Measurements from ENCODE around the gene PPP2R5A.

Gene PPP2R5A

GRCh38 chr1:212289262-212290077 is 4.3 kb downstream of the PPP2R5A start:
- peaks cover 58% of the 10 kb centered on the region for H3K4me1 ChIP-seq (ENCODE audit: control insufficient read depth, insufficient read depth, low read length)
- H3K27me3 ChIP-seq (replicated peaks; ENCODE audit: control insufficient read depth, insufficient read depth, low read length): no peaks in the 10 kb centered on the region
- no peak for DNase-seq (ENCODE audit: low read depth)
- peak overlapping the region; percentile 100 for H3K4me3 ChIP-seq (ENCODE audit: low read length)
- peak overlapping the region; percentile 63 for H3K9ac ChIP-seq (ENCODE audit: low read length)
- H3K9me3 ChIP-seq (ENCODE audit: control insufficient read depth, low read length): no peaks in the 10 kb centered on the region
- no peaks in the 10 kb centered on the region for H3K36me3 ChIP-seq (ENCODE audit: control insufficient read depth, insufficient read depth, low read length, severe bottlenecking)

DNA sequence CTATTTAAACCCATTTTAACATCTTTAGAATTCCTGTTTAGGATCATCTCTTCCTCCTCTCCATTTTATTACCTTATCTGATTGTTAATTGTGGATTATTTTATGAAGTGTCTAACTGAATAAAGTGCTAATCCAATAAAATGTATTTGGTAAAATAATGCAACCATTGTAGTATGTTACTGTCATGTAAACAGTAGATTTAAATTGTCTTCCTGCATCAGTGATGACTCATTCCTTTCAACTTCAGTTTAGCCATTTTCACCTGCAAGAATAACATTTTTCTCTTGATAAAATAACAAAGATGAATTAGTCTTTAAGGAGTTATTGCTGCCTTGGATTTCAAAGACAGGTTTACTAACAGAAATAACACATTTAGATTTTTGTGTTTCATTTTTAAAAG is 5.4 kb downstream of the PPP2R5A start:
- no peaks in the 10 kb centered on the region for H3K9me3 ChIP-seq (ENCODE audit: control insufficient read depth, low read length)
- DNase-seq (ENCODE audit: low read depth): no peak
- no peaks in the 10 kb centered on the region for H3K27me3 ChIP-seq (replicated peaks; ENCODE audit: control insufficient read depth, insufficient read depth, low read length)
- peak overlapping the region; percentile 100 for H3K4me3 ChIP-seq (ENCODE audit: low read length)
- no peaks in the 10 kb centered on the region for H3K36me3 ChIP-seq (ENCODE audit: control insufficient read depth, insufficient read depth, low read length, severe bottlenecking)
- H3K4me1 ChIP-seq (ENCODE audit: control insufficient read depth, insufficient read depth, low read length): peaks cover 58% of the 10 kb centered on the region
- no peak overlapping the region for H3K9ac ChIP-seq (ENCODE audit: low read length)

DNA sequence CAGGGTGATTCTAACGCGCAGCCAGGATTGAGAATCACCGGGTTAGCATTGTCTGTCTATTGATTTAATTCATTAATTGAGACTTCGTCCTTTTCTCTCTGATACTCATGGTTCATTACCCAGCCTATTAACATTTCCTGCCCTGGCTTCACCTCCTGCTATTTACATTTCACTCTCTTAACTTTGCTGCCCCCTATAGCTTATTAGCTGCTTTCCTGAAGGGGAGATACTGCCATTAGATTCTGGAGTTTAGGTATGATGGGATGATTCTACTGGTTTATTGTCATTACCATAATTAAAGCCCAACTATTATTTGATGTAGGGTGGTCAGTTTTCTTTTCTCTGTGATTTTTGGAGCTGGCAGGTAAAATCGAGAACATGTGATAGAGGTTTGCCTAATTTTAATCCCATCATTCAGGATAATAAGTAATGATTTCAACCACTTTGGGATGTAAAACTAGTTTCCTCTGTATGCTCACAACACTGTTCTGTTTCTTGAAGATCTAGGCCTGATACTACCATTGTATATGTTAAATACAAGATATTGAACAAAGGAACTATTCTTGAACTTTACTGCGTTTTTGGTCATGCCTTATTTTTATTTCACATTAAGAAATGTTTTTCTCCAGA is 6.4 kb downstream of the PPP2R5A start:
- no peak overlapping the region for H3K4me3 ChIP-seq (ENCODE audit: low read length)
- H3K36me3 ChIP-seq (ENCODE audit: control insufficient read depth, insufficient read depth, low read length, severe bottlenecking): no peaks in the 10 kb centered on the region
- H3K9ac ChIP-seq (ENCODE audit: low read length): no peak overlapping the region
- H3K27me3 ChIP-seq (replicated peaks; ENCODE audit: control insufficient read depth, insufficient read depth, low read length): no peaks in the 10 kb centered on the region
- H3K4me1 ChIP-seq (ENCODE audit: control insufficient read depth, insufficient read depth, low read length): peaks cover 58% of the 10 kb centered on the region
- no peaks in the 10 kb centered on the region for H3K9me3 ChIP-seq (ENCODE audit: control insufficient read depth, low read length)
- DNase-seq (ENCODE audit: low read depth): peak; percentile 47

DNA sequence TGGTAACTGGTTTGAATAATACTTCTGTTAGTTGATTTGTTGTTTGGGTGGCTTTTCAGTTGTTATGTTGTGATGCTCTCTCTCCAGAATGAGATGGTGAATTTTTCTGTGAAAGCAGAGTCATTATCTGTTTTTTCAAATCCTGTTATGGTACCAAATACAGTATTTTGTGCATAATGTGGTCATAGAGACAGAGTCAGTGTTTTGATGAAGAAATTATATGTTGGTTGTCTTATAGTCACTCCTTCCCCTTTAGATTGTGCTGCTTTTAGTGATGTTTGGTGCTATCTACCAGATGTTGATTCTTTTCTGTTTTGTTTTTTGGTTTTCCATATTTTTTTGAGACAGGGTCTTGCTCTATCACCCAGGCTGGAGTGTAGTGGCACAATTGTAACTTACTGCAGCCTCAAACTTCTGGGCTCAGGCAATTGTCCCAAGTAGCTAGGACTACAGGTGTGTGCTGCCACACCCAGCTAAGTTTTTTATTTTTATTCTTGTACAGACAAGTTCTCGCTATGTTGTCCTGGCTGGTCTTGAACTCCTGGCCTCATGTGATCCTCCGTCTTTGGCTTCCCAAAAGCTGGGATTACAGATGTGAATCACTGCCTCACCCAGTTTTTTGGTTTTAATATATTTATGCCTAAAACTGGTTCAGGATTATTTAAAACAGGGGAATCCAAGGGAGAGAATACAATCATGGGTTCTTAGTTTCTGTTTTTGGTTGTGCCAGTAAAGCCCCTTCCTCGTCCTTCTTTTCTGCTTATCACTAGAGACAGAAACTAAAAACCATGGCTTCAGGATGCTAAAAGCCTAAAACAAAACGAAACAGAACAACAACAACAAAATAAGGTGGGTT is 7.3 kb downstream of the PPP2R5A start:
- H3K9me3 ChIP-seq (ENCODE audit: control insufficient read depth, low read length): no peaks in the 10 kb centered on the region
- H3K27me3 ChIP-seq (replicated peaks; ENCODE audit: control insufficient read depth, insufficient read depth, low read length): no peaks in the 10 kb centered on the region
- no peak for DNase-seq (ENCODE audit: low read depth)
- H3K4me1 ChIP-seq (ENCODE audit: control insufficient read depth, insufficient read depth, low read length): peaks cover 54% of the 10 kb centered on the region
- H3K4me3 ChIP-seq (ENCODE audit: low read length): no peak overlapping the region
- no peak overlapping the region for H3K9ac ChIP-seq (ENCODE audit: low read length)
- no peaks in the 10 kb centered on the region for H3K36me3 ChIP-seq (ENCODE audit: control insufficient read depth, insufficient read depth, low read length, severe bottlenecking)

DNA sequence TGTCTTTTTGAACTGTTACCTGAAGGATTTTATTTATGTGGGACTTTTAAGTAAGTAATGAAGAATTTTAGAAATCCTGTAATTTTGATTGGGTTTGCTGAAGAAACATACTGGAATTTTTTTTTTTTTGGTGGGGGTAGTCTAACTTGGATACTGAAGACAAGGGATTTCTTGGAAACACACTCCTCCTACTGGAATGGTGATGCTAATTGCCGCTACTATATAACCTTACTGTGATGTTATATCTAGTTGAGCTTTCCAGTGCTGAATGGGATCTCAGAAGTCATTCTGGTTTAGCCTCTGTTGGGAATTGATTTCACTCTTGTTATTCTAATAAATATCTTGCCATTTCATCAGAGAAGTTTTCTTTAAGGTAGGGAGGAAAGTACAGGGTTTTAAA is 8.4 kb downstream of the PPP2R5A start:
- H3K27me3 ChIP-seq (replicated peaks; ENCODE audit: control insufficient read depth, insufficient read depth, low read length): no peaks in the 10 kb centered on the region
- H3K4me1 ChIP-seq (ENCODE audit: control insufficient read depth, insufficient read depth, low read length): peaks cover 43% of the 10 kb centered on the region
- no peaks in the 10 kb centered on the region for H3K9me3 ChIP-seq (ENCODE audit: control insufficient read depth, low read length)
- no peak overlapping the region for H3K9ac ChIP-seq (ENCODE audit: low read length)
- H3K36me3 ChIP-seq (ENCODE audit: control insufficient read depth, insufficient read depth, low read length, severe bottlenecking): no peaks in the 10 kb centered on the region
- no peak for DNase-seq (ENCODE audit: low read depth)
- no peak overlapping the region for H3K4me3 ChIP-seq (ENCODE audit: low read length)

- Histone ChIP-seq H3K9ac (ENCODE audit: low read length) (no peak overlapping the region), H3K4me1 (ENCODE audit: control insufficient read depth, insufficient read depth, low read length) (peaks cover 31% of the 10 kb centered on the region), H3K36me3 (ENCODE audit: control insufficient read depth, insufficient read depth, low read length, severe bottlenecking) (no peaks in the 10 kb centered on the region), H3K9me3 (ENCODE audit: control insufficient read depth, low read length) (no peaks in the 10 kb centered on the region), H3K4me3 (ENCODE audit: low read length) (no peak overlapping the region), H3K27me3 (replicated peaks; ENCODE audit: control insufficient read depth, insufficient read depth, low read length) (no peaks in the 10 kb centered on the region)
- DNase-seq (ENCODE audit: low read depth): no peak
Observed at GRCh38 chr1:212294983-212295382, 9.8 kb downstream of the PPP2R5A start.

GRCh38 chr1:212295579-212295978 is 10.4 kb downstream of the PPP2R5A start:
- Histone ChIP-seq H3K9ac (ENCODE audit: low read length) (no peak overlapping the region), H3K9me3 (ENCODE audit: control insufficient read depth, low read length) (no peaks in the 10 kb centered on the region), H3K4me1 (ENCODE audit: control insufficient read depth, insufficient read depth, low read length) (peaks cover 25% of the 10 kb centered on the region), H3K36me3 (ENCODE audit: control insufficient read depth, insufficient read depth, low read length, severe bottlenecking) (no peaks in the 10 kb centered on the region), H3K27me3 (replicated peaks; ENCODE audit: control insufficient read depth, insufficient read depth, low read length) (no peaks in the 10 kb centered on the region), H3K4me3 (ENCODE audit: low read length) (no peak overlapping the region)
- no peak for DNase-seq (ENCODE audit: low read depth)

DNA sequence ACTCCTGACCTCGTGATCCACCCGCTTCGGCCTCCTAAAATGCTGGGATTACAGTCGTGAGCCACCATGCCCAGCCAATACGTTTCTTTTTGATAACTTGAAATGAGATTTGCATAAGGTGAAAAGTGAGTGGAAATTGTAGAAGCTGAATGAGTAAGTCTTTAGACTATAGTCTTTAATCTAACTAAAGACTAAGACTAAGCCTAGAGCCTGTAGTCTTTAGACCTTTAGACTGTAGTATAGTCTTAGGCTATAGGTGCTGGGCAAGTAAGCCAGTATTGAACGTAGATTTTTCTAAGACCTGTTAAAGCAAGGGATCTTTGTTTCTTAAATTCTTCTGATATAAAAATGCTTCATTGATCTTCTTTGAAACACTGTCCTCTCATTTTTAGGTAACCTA is 12.1 kb downstream of the PPP2R5A start:
- Histone ChIP-seq H3K4me3 (ENCODE audit: low read length) (no peak overlapping the region), H3K9ac (ENCODE audit: low read length) (no peak overlapping the region), H3K4me1 (ENCODE audit: control insufficient read depth, insufficient read depth, low read length) (peaks cover 30% of the 10 kb centered on the region), H3K9me3 (ENCODE audit: control insufficient read depth, low read length) (no peaks in the 10 kb centered on the region), H3K27me3 (replicated peaks; ENCODE audit: control insufficient read depth, insufficient read depth, low read length) (no peaks in the 10 kb centered on the region), H3K36me3 (ENCODE audit: control insufficient read depth, insufficient read depth, low read length, severe bottlenecking) (no peaks in the 10 kb centered on the region)
- DNase-seq (ENCODE audit: low read depth): no peak

- Histone ChIP-seq H3K36me3 (ENCODE audit: control insufficient read depth, insufficient read depth, low read length, severe bottlenecking) (no peaks in the 10 kb centered on the region), H3K4me1 (ENCODE audit: control insufficient read depth, insufficient read depth, low read length) (peaks cover 27% of the 10 kb centered on the region)
- peak; percentile 62 for DNase-seq (ENCODE audit: low read depth)
Observed at GRCh38 chr1:212301580-212301979, 16.4 kb downstream of the PPP2R5A start.

GRCh38 chr1:212302745-212303383 is 17.7 kb downstream of the PPP2R5A start:
- no peak overlapping the region for H3K9ac ChIP-seq (ENCODE audit: low read length)
- no peaks in the 10 kb centered on the region for H3K36me3 ChIP-seq (ENCODE audit: control insufficient read depth, insufficient read depth, low read length, severe bottlenecking)
- H3K4me1 ChIP-seq (ENCODE audit: control insufficient read depth, insufficient read depth, low read length): peaks cover 27% of the 10 kb centered on the region
- no peak overlapping the region for H3K4me3 ChIP-seq (ENCODE audit: low read length)
- no peaks in the 10 kb centered on the region for H3K9me3 ChIP-seq (ENCODE audit: control insufficient read depth, low read length)
- DNase-seq (ENCODE audit: low read depth): peak; percentile 50
- H3K27me3 ChIP-seq (replicated peaks; ENCODE audit: control insufficient read depth, insufficient read depth, low read length): no peaks in the 10 kb centered on the region

More at GRCh38 chr1:212301580-212301979, 16.4 kb downstream of the PPP2R5A start:
- Histone ChIP-seq H3K9ac (ENCODE audit: low read length) (no peak overlapping the region), H3K27me3 (replicated peaks; ENCODE audit: control insufficient read depth, insufficient read depth, low read length) (no peaks in the 10 kb centered on the region), H3K9me3 (ENCODE audit: control insufficient read depth, low read length) (no peaks in the 10 kb centered on the region), H3K4me3 (ENCODE audit: low read length) (peak overlapping the region; percentile 33)

DNA sequence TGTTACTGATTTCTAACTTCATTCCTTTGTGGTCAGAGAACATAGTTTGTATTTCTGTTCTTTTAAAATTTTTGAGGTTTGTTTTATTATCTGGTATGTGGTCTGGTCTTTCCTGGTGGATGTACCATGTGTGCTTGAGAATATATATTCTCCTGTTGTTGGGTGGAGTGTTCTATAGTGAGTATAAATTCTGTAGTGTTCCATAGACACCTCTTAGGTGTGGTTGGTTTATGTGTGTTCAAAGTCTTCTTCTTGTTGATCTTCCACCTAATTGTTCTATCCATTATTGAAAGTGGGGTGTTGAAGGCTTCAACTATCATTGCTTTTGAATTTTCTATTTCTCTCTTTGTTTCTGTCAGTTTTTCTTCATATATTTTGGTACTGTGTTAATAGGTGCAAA is 20.1 kb downstream of the PPP2R5A start:
- H3K4me1 ChIP-seq (ENCODE audit: control insufficient read depth, insufficient read depth, low read length): peaks cover 33% of the 10 kb centered on the region
- no peak overlapping the region for H3K4me3 ChIP-seq (ENCODE audit: low read length)
- H3K36me3 ChIP-seq (ENCODE audit: control insufficient read depth, insufficient read depth, low read length, severe bottlenecking): peaks cover 9% of the 10 kb centered on the region
- no peak overlapping the region for H3K9ac ChIP-seq (ENCODE audit: low read length)
- no peaks in the 10 kb centered on the region for H3K27me3 ChIP-seq (replicated peaks; ENCODE audit: control insufficient read depth, insufficient read depth, low read length)
- no peak for DNase-seq (ENCODE audit: low read depth)
- H3K9me3 ChIP-seq (ENCODE audit: control insufficient read depth, low read length): no peaks in the 10 kb centered on the region

All from adipocyte (in vitro differentiated cells).